ENCODE measurements around the gene ASCL3.
A peak's percentile ranks its signal among the peaks of the same experiment; 100 is the strongest.
"Not testable (repeated sequence)": the region's sequence is repeated elsewhere in the genome, so short reads cannot be mapped to it uniquely, and the experiment has no call there.

Gene ASCL3

DNA sequence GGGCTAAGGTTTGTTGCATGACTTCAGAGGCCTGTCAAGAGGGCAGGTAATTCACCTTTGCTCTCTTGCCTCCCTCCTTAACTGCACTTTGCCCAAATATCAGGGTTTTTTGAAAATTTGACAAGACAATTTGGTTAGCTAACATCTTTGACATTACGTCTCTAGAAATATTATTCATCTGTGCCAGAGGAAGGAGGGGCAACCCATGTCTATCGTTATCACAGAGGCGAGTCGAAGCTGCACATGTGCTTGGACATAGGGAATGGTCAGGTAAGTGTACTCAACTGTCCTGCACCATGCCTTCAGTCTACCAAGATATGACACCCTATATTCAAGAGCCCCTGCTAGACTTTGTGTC lies 28.2 kb downstream of the ASCL3 start:
- H3K4me3 ChIP-seq (ENCODE audit: low read depth, low read length): no peak overlapping the region
- DNase-seq (ENCODE audit: low read depth): no peak

DNA sequence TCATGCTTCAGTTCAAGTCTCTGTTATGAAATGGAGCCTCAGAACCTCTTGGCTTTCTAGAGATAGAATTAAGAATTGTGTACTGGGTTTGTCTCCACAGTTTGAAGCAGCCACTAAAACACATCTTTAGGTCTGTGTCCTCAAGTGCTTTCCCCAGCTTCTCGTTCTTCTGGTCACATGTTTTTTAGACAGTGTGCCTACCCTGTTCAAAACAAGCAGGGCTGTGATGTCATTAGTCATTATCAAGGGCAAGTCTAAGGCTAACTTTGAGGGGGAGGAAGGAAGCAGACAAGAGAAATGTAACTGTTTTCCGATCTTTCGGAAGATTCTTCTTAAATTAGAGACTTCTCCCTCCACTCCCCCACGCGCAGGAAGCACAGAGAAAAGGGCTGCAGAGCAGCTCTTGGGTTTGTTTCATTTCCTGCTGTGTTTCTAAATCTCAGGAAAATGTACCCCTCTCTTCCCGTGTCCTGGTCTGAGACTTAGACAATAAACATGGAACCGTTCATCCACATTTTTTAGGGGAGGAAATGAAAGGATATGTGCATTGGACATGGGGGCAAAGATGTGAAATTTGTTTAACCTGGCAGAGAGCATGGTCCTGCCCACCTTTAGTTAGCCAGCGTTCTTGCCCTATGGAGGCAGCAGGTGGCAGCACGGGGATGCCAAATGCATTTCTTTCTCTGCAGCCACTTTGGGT lies 28.7 kb downstream of the ASCL3 start:
- DNase-seq (ENCODE audit: low read depth): no peak
- no peak overlapping the region for H3K4me3 ChIP-seq (ENCODE audit: low read depth, low read length)

DNA sequence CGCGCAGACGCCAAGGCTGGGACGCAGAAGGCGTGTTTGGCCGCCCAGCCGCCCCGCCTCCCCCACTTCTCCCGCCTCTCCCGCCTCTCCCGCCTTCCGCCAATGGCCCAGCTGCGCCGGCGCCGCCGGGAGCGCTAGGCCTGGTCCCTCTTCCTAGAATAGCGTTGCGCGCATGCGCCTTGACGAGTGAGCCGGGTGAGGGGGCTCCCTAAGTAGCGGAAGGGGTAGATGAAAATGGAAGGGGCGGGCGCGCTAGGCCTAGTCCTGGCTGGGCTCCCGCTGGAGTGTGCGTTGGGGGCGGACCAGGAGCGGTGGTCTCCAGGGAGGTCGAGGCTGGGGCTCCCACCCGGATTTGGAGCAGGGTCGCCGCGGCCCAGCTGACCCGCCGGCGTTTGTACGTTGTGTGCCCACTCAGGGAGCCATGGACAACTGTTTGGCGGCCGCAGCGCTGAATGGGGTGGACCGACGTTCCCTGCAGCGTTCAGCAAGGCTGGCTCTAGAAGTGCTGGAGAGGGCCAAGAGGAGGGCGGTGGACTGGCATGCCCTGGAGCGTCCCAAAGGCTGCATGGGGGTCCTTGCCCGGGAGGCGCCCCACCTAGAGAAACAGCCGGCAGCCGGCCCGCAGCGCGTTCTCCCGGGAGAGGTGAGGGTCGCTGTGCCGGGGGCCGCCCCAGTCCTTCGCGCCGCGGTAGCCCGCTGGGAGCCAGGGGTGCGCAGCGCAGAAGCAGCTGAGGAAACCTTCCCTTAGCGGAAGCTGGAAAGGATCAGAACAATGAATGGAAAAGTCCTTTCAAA lies 31.6 kb downstream of the ASCL3 start, which contains the start of gene AKIP1:
Gene AKIP1 (plus strand): TSS at position 161 of the 795 bp plus-strand sequence. CDS start 261 bp downstream, at position 422.
- peak; percentile 86 for DNase-seq (ENCODE audit: low read depth)
- peak within 1 kb of the TSS; percentile 75 for H3K4me3 ChIP-seq (ENCODE audit: low read depth, low read length)

DNA sequence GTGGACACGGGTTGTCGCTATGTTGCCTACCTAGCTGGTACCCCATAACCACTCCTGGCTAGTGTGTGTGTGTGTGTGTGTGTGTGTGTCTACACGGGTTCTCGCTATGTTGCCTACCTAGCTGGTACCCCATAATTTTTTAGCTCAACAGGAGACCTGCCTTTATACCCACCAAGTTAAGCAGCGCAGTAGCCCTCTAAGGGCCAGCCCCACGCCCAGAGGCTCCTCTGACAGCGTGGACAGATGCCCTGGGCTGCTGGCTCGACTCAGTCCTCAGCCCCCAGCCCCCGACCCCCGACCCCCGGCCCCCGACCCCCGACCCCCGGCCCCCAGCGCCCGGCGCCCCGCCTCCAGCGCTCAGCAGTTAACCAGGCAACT lies 32.2 kb downstream of the ASCL3 start:
- H3K4me3 ChIP-seq (ENCODE audit: low read depth, low read length): peak overlapping the region; percentile 75
- DNase-seq (ENCODE audit: low read depth): no peak

DNA sequence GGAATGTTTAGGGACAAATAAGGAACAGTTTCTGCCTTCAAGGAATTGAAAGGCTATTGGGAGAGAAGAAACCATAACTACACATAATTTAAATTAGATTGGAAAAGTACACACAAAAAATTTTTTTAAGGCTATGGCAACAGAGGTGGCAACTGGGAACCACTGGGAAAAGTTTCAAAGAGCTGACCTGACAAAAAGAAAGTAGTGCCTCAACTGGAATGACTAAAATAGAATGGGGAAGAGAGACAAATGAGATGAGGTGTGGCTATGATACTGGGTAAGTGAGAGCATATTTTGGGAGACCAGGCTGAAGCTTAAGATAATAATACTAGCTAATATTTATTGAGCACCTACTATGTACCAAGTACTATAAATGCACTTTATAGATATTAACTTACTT lies 34.7 kb downstream of the ASCL3 start:
- no peak overlapping the region for H3K4me3 ChIP-seq (ENCODE audit: low read depth, low read length)
- DNase-seq (ENCODE audit: low read depth): no peak

DNA sequence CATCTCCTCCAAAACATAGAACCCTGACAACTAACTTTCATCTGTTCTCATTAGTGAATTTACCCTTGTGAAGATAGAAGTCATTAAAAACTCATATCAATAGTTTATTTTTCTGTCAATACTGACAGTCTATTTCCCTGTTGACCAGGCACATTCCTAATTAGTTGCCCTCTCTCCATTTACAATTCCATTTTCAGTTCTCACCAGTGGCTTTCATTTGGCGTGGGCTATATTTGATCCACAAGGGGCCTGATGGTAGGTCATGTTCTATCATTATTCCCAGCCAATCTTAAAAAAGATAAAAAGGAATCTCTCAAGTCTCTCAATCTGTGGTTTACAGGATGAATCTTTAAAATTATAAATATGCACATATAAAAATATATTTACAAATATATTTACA lies 35.7 kb downstream of the ASCL3 start:
- no peak for DNase-seq (ENCODE audit: low read depth)

DNA sequence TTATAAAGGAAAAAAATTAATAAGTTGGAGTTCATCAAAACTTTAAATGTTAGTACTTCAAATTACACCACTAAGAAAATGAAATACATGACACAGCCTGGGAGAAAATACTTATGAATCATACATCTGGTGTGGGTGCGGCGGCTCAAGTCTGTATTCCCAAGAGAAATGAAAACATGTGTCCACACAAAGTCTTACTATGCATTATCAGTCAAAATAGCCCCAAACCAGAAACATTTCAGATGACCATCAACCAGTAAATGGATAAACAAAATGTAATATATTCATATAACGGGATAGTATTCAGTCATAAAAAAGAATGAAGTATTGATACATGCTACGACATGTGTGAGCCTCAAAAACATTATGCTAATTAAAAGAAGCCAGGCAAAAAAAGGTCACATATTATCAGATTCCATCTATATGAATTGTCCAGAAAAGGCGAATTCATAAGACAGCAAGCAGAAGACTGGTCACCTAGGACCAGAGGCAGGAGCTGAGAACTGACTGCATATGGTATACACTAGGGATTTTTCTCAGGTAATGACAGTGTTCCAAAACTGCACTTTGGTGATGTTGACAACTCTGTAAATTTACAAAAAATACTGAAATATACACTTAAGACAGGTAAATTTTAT lies 37.2 kb downstream of the ASCL3 start:
- peak; percentile 61 for DNase-seq (ENCODE audit: low read depth)
- H3K4me3 ChIP-seq (ENCODE audit: low read depth, low read length): no peak overlapping the region

More for the DNA sequence above, 35.7 kb downstream of the ASCL3 start:
- H3K4me3 ChIP-seq (ENCODE audit: low read depth, low read length): no peak overlapping the region

DNA sequence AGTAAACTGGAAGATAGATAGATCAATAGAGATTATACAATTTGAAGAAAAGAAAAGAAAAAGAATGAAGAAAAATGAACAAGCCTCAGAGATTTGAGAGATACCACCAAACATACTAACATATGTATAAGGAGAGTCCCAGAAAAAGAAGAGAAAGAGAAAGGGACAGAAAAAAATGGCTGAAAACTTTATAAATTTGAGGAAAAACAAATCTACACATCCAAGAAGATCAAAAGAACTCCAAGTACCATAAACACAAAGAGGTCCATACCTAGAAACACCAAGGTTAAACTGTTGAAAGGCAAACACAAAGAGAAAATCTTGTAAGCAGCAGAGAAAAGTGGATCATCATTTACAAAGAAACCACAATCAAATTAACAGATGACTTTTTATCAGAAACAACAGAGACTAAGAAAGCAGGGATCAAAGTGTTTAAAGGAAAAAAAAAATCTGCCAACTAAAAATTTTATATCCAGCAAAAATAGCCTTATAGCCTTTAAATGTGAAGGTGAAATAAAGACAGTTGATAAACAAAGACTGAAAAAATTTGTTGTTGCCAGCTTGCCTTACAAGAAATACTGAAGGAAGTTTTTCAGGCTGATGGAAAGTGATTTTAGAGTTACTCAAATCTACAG lies 43.6 kb downstream of the ASCL3 start:
- no peak overlapping the region for H3K4me3 ChIP-seq (ENCODE audit: low read depth, low read length)
- no peak for DNase-seq (ENCODE audit: low read depth)

DNA sequence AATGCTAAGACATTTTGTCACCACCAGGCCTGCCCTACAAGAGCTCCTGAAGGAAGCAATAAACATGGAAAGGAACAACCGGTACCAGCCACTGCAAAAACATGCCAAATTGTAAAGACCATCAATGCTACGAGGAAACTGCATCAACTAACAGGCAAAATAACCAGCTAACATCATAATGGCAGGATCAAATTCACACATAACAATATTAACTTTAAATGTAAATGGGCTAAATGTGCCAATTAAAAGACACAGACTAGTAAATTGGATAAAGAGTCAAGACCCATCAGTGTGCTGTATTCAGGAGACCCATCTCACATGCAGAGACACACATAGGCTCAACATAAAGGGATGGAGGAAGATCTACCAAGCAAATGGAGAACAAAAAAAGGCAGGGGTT lies 51.6 kb downstream of the ASCL3 start:
- H3K4me3 ChIP-seq (ENCODE audit: low read depth, low read length); DNase-seq (ENCODE audit: low read depth): not testable (repeated sequence)

All from skeletal muscle cell (primary cell).